Endothelial cell of umbilical vein (primary cell): ENCODE data around the gene SMIM20. TPM values are rescaled to one million over a fixed set of nuclear protein-coding genes. Genes with fewer than 3 reads are reported as not detected.

Source experiments
- BruUV-seq: library from RNA; stranded (reverse); fragments of 400-500 nt; replicated peaks from 2 replicates; lab custom pipeline; 2021; lab: Mats Ljungman, UMichigan
- CTCF ChIA-PET: fragments of 300-600, 350-600 bp; sonication (Branson Sonifier 250); formaldehyde crosslinking; loops from one replicate; lab custom pipeline; 2021; ENCODE audit warnings: antibody characterized with exemption, inconsistent platforms; lab: Charles Lee
- POLR2A ChIA-PET: fragments of 300-600, 350-600 bp; sonication (Branson Sonifier 250); formaldehyde crosslinking; loops from one replicate; lab custom pipeline; 2021; ENCODE audit warnings: antibody characterized with exemption, inconsistent platforms; lab: Charles Lee
- DNase-seq: peaks from one replicate; pipeline ENCODE4 v3.0.0-alpha.2; 2011; ENCODE audit warnings: low read depth, low spot score
- FAIRE-seq: peaks from 2 replicates; lab custom pipeline; 2011; peaks lifted over from hg19 to GRCh38; lab: Jason Lieb, UNC
- H2AFZ ChIP-seq: 2 replicates; pipeline ENCODE4 v1.6.0; 2012; ENCODE audit warnings: low read depth, low read length, control low read depth, inconsistent platforms
- H3K27ac ChIP-seq: 2 replicates; pipeline ENCODE4 v1.5.1; 2011; ENCODE audit warnings: low read depth, mild to moderate bottlenecking, control low read depth, low read length, moderate library complexity; ENCODE audit not compliant: insufficient read depth
- H3K27me3 ChIP-seq, 2 experiments: 2 replicates each; pipeline versions ENCODE4 v1.6.0 to v1.6.1; 2011; ENCODE audit warnings: low read length in 2 of 2, mixed read lengths in 1 of 2; ENCODE audit not compliant: control insufficient read depth in 2 of 2, insufficient read depth in 2 of 2
- H3K36me3 ChIP-seq, 2 experiments: 2 replicates in 1 of 2; 3 replicates in 1 of 2; pipeline ENCODE4 v1.5.1; 2011; ENCODE audit warnings: low read length in 2 of 2, mild to moderate bottlenecking in 1 of 2, moderate library complexity in 1 of 2; ENCODE audit not compliant: control insufficient read depth in 2 of 2, insufficient read depth in 2 of 2; ENCODE audit errors: extremely low read depth in 1 of 2
- H3K4me1 ChIP-seq: 3 replicates; pipeline ENCODE4 v1.5.1; 2011; ENCODE audit warnings: mild to moderate bottlenecking, low read length; ENCODE audit not compliant: control insufficient read depth, insufficient read depth; ENCODE audit errors: extremely low read depth
- H3K4me2 ChIP-seq: 2 replicates; pipeline ENCODE4 v1.6.1; 2011; ENCODE audit warnings: low read length, control low read depth, mixed read lengths; ENCODE audit not compliant: insufficient read depth
- H3K4me3 ChIP-seq, 3 experiments: fragments of 200-600 bp in 1 of 3; sonication (generic), shearing (Covaris generic) in 1 of 3; replicated peaks in 1 of 3; 2 replicates each; pipeline ENCODE4 v1.5.1; 2011 to 2016; ENCODE audit warnings: control low read depth in 3 of 3, low read length in 3 of 3, mild to moderate bottlenecking in 2 of 3, inconsistent platforms in 1 of 3, low read depth in 1 of 3, moderate library complexity in 1 of 3; ENCODE audit not compliant: insufficient read depth in 1 of 3
- H3K79me2 ChIP-seq: 2 replicates; pipeline ENCODE4 v1.6.0; 2012; ENCODE audit warnings: low read length, inconsistent platforms; ENCODE audit not compliant: control insufficient read depth, insufficient read depth
- H3K9ac ChIP-seq: replicated peaks from 2 replicates; pipeline ENCODE3; 2011; ENCODE audit warnings: low read length, control low read depth; ENCODE audit not compliant: insufficient read depth; ENCODE audit errors: extremely low read depth
- H3K9me1 ChIP-seq: replicated peaks from 3 replicates; pipeline ENCODE4 v1.6.0; 2011; ENCODE audit warnings: mild to moderate bottlenecking, low read length; ENCODE audit not compliant: control insufficient read depth, insufficient read depth; ENCODE audit errors: extremely low read depth
- H3K9me3 ChIP-seq: replicated peaks from 2 replicates; pipeline ENCODE4 v1.5.1; 2012; ENCODE audit warnings: low read length, inconsistent platforms; ENCODE audit not compliant: control insufficient read depth, insufficient read depth
- H4K20me1 ChIP-seq: replicated peaks from 2 replicates; pipeline ENCODE3; 2011; ENCODE audit warnings: mild to moderate bottlenecking, low read length; ENCODE audit not compliant: control insufficient read depth, insufficient read depth; ENCODE audit errors: extremely low read depth
- CTCF ChIP-seq, 2 donors: IDR thresholded peaks; 1 replicate in 1 of 2; 2 replicates in 1 of 2; pipeline ENCODE4 v1.5.1; 2011; ENCODE audit warnings: low read length in 2 of 2, mild to moderate bottlenecking in 2 of 2, moderate library complexity in 2 of 2, control low read depth in 1 of 2, inconsistent platforms in 1 of 2, low read depth in 1 of 2; ENCODE audit not compliant: insufficient read depth in 1 of 2; ENCODE audit errors: extremely low read depth in 1 of 2
- EZH2 ChIP-seq: IDR thresholded peaks from 2 replicates; pipeline ENCODE4 v1.6.1; 2012; ENCODE audit warnings: borderline replicate concordance, low read depth, mild to moderate bottlenecking, moderate library complexity, low read length, inconsistent platforms; ENCODE audit not compliant: severe bottlenecking
- FOS ChIP-seq: IDR thresholded peaks from 2 replicates; pipeline ENCODE4 v1.6.1; 2011; ENCODE audit warnings: mild to moderate bottlenecking, low read length, moderate library complexity, borderline replicate concordance; ENCODE audit not compliant: insufficient read depth
- GATA2 ChIP-seq: IDR thresholded peaks from 2 replicates; pipeline ENCODE4 v1.7.0; 2011; ENCODE audit warnings: low read depth, mild to moderate bottlenecking, moderate library complexity, mixed read lengths, low read length; ENCODE audit not compliant: insufficient read length, insufficient read depth
- JUN ChIP-seq: IDR thresholded peaks from 2 replicates; pipeline ENCODE4 v1.6.1; 2011; ENCODE audit warnings: borderline replicate concordance, low read depth; ENCODE audit not compliant: insufficient read length, insufficient read depth
- MAX ChIP-seq: IDR thresholded peaks from 2 replicates; pipeline ENCODE4 v1.6.1; 2011; ENCODE audit not compliant: insufficient read depth, insufficient read length
- MYC ChIP-seq: IDR thresholded peaks from one replicate; pipeline ENCODE4 v1.6.1; 2011; ENCODE audit warnings: mild to moderate bottlenecking, low read depth, low read length
- POLR2A ChIP-seq: IDR thresholded peaks from 2 replicates; pipeline ENCODE4 v1.6.1; 2012; ENCODE audit warnings: low read depth, mild to moderate bottlenecking, control low read depth, low read length
- POLR2AphosphoS5 ChIP-seq: IDR thresholded peaks from 2 replicates; pipeline ENCODE4 v1.6.1; 2012; ENCODE audit warnings: low read depth, mild to moderate bottlenecking, control low read depth, low read length, moderate library complexity; ENCODE audit not compliant: insufficient read depth
- dilution Hi-C: fragments of 300-500 bp; cut with MboI; formaldehyde crosslinking; loops from one replicate; pipeline ENCODE4 v1.15.0; 2019; ENCODE audit warnings: low sequenced_read_pairs; ENCODE audit not compliant: extremely low pct_ligation_motif_present
- intact Hi-C: fragments of 100-400 bp; cut with micrococcal nuclease; formaldehyde crosslinking; loops from one replicate; pipeline ENCODE4 v1.10.0; 2022
- polyA plus RNA-seq, 4 experiments: library from polyadenylated mRNA; depleted of rRNA in 3 of 4; stranded (reverse) in 3 of 4; unstranded in 1 of 4; fragments of >200 nt; gene quantifications; 2 replicates each; pipeline versions ENCODE4 v1.2.1 to v1.2.3, GENCODE V29; 2011 to 2012; ENCODE audit warnings: missing spikeins in 1 of 4
- total RNA-seq: library from RNA; stranded (reverse); gene quantifications from 2 replicates; pipeline ENCODE4 v1.2.3, GENCODE V29; 2021

The SMIM20 gene
- total and polyA plus RNA-seq, 2 donors (not counting 3 experiments of a cell fraction or from before 2014, with no cell fraction given): 10.2 to 19.2 TPM

GRCh38 chr4:25978327-25978726 lies 64.3 kb downstream of the SMIM20 start:
- CTCF ChIA-PET: interaction anchor here (4.2 kb wide), 1 partner anchor 10 kb away, joined by 20 read pairs; no protein-coding TSS in a partner anchor
- no peak for DNase-seq
- BruUV-seq: no TSS peak
- H3K79me2 ChIP-seq: no peaks in the 10 kb centered on the region
- intact Hi-C loops (no loop called here), dilution Hi-C loops (no loop called here)
- H3K27ac ChIP-seq: no peak overlapping the region
- H4K20me1 ChIP-seq: no peaks in the 10 kb centered on the region
- peaks cover 2 to 5% of the 10 kb centered on the region in 2 experiments for H3K27me3 ChIP-seq
- no peaks in the 10 kb centered on the region for H3K9me1 ChIP-seq
- no peak for FAIRE-seq
- no peak overlapping the region for H3K4me3 ChIP-seq
- no peaks in the 10 kb centered on the region for H3K36me3 ChIP-seq
- no peak overlapping the region for H2AFZ ChIP-seq
- H3K4me1 ChIP-seq: no peaks in the 10 kb centered on the region
- no peak overlapping the region for H3K4me2 ChIP-seq
- H3K9me3 ChIP-seq: no peaks in the 10 kb centered on the region
- H3K9ac ChIP-seq: no peak overlapping the region
- POLR2A ChIA-PET: no interaction called here
- no peak for TF ChIP-seq POLR2AphosphoS5
- no peak for TF ChIP-seq MAX
- TF ChIP-seq GATA2: no peak
- TF ChIP-seq JUN: no peak
- TF ChIP-seq EZH2: no peak
- TF ChIP-seq POLR2A: no peak
- TF ChIP-seq MYC: no peak
- TF ChIP-seq CTCF (IDR thresholded peaks at IDR 0.05; ENCODE audit: extremely low read depth in 1 of 2, insufficient read depth in 1 of 2, low read depth in 1 of 2, low read length in 2 of 2): no peak
- no peak for TF ChIP-seq FOS

Other genes with a start within 250 kb of the SMIM20 start
- gene SEL1L3, start 51.2 kb upstream of the SMIM20 start, total RNA-seq: 91.1 and 122 TPM in 2 replicates
- gene SEL1L3, start 51.2 kb upstream of the SMIM20 start, polyA plus RNA-seq: 47.7 and 53.4 TPM in 2 replicates